ENCODE results near the gene UBL4A. TPM values are rescaled to one million over a fixed set of nuclear protein-coding genes. Genes with fewer than 3 reads are reported as not detected.
A peak's percentile ranks its signal among the peaks of the same experiment; 100 is the strongest.

Gene UBL4A
- total and polyA plus RNA-seq, 9 of the 15 experiments (the other 6 are each of a cell fraction or from before 2014, with no cell fraction given), result 15.2 to 140 (median 100) TPM

GRCh38 chrX:154534526-154535322 lies 48.3 kb upstream of the UBL4A start (continued):
- TF ChIP-seq HNRNPH1 (optimal IDR thresholded peaks at IDR 0.05; ENCODE audit: low read depth, low read length), result no peak
- TF ChIP-seq ZNF592 (IDR thresholded peaks at IDR 0.05), result peak; percentile 54; the same call in 1 of the 2 replicates
- peak; percentile 13; the same call in 1 of the 2 replicates for TF ChIP-seq POLR2A (conservative IDR thresholded peaks at IDR 0.05)
- no peak for TF ChIP-seq ZNF79 (CRISPR knock-in tag; IDR thresholded peaks at IDR 0.05; ENCODE audit: low read depth)
- TF ChIP-seq NR4A1 (CRISPR knock-in tag; IDR thresholded peaks at IDR 0.05), result no peak
- 0 out of 2 replicates have a peak, but pooled peaks have one; percentile 22 for TF ChIP-seq NR4A1 (tag; IDR thresholded peaks at IDR 0.05)
- TF ChIP-seq RCOR1 (IDR thresholded peaks at IDR 0.05; ENCODE audit: borderline replicate concordance in 1 of 2, low read depth in 2 of 2, low read length in 2 of 2), result peak; percentile 32 to 37; a peak in 2 of 4 replicates
- peak; percentile 18; the same call in 1 of the 2 replicates for TF ChIP-seq ZBTB7A (IDR thresholded peaks at IDR 0.05; ENCODE audit: borderline replicate concordance, control insufficient read depth, low read depth, low read length)
- no peak for TF ChIP-seq ILF3 (IDR thresholded peaks at IDR 0.05; ENCODE audit: borderline replicate concordance)
- no peak for TF ChIP-seq ZNF407 (IDR thresholded peaks at IDR 0.05; ENCODE audit: low read depth)
- TF ChIP-seq TARDBP (IDR thresholded peaks at IDR 0.05), result no peak
- TF ChIP-seq BCOR (IDR thresholded peaks at IDR 0.05), result 0 out of 2 replicates have a peak, but pooled peaks have one; percentile 17
- no peak for TF ChIP-seq CREBBP (IDR thresholded peaks at IDR 0.05; ENCODE audit: low read depth, low read length)
- 0 out of 2 replicates have a peak, but pooled peaks have one; percentile 41 for TF ChIP-seq HNRNPL (IDR thresholded peaks at IDR 0.05; ENCODE audit: low read depth, low read length)
- TF ChIP-seq FOXA3 (CRISPR knock-in tag; conservative IDR thresholded peaks at IDR 0.05 in 1 of 2, IDR thresholded peaks at IDR 0.05 in 1 of 2), result 0 out of 4 replicates have a peak, but pooled peaks of 1 of the 2 experiments have one; percentile 8
